ENCODE measurements around the gene SART1.

DNA sequence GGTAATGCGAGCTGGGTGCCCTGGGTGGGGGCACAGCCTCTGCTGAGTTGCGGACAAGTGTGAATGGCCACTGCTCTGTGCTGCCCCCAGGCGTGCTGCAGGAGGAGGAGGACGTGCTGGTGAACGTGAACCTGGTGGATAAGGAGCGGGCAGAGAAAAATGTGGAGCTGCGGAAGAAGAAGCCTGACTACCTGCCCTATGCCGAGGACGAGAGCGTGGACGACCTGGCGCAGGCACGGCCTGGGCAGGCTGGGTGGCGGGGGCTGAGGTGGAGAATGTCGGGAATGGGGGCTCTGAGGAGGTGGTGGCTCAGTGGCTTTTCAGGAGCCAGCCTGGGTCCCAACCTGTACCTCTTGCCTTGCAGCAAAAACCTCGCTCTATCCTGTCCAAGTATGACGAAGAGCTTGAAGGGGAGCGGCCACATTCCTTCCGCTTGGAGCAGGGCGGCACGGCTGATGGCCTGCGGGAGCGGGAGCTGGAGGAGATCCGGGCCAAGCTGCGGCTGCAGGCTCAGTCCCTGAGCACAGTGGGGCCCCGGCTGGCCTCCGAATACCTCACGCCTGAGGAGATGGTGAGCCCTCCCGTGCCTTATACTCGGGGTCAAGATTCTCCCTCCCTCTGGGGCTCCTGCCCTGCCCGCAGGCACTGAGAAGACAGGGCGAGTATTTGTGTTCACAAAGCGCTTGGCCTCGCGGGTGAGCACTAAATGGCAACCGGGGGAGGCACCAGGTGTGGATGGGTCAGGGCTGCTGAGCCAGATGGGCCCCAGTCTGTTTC lies 4.6 kb downstream of the SART1 start:
- no peak for TF ChIP-seq ZNF274 (IDR thresholded peaks at IDR 0.05; ENCODE audit: low read depth, low read length)
- no peak for TF ChIP-seq YY1 (IDR thresholded peaks at IDR 0.05; ENCODE audit: insufficient read depth, insufficient read length)
- TF ChIP-seq SUZ12 (IDR thresholded peaks at IDR 0.05; ENCODE audit: extremely low read depth, insufficient read depth, insufficient read length), result no peak

All from NT2/D1 (cell line).